CD4-positive, alpha-beta T cell treated with Interleukin-15 for 4 hours (primary cell): ENCODE data around the gene DDX25.

ENCODE experiments used
- DNase-seq: peaks from one replicate; pipeline ENCODE4 v3.0.0-alpha.2; 2020; ENCODE audit warnings: low spot score

The DDX25 gene

DNA sequence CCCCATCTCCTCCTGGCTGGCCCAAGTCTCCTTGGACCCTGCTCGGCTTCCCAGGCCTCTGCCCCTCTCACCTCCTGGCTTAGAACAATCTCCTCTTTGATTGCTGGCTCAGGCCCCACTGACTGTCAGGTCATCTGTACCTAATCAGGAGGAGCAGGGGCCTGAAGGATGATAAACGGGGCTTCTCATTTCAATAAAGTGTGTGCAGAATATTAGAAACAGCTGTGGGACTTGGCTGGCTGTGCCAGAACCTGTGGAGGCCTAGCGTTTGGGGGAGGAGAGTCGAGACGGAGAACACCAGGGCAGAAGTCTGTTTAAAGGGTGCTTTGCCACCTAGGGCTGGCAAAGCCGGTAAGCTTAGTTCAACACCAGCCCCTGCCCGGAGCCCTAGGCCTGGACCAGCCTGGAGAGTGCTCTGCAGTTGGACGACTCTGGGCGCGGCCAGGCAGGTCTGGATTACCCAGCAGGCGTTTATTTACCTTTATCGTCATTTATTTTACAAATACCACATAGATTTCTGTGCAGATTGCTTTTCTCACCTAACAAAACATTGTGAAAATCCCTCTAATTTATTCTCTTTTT lies 31.4 kb downstream of the DDX25 start:
- DNase-seq, result no peak

DNA sequence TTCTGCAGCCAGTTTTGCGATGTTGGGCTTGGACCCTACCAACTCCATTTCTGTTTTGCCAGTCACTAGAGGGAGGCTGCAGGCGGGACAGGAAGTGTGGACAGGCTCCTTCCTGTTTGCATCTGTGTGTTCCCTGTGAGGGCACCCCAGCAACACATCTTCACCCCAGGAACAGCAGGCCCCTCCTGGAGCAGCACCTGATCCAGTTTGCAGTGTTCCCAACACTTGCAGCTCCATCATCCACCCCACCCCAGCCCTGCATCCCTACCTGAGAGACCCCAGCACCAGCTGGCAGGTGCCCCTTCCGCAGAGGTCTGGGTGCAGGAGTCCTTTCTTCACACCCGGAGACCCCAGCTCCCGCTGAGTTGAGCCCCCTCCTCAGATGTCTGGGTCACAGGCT lies 34.1 kb downstream of the DDX25 start:
- no peak for DNase-seq

DNA sequence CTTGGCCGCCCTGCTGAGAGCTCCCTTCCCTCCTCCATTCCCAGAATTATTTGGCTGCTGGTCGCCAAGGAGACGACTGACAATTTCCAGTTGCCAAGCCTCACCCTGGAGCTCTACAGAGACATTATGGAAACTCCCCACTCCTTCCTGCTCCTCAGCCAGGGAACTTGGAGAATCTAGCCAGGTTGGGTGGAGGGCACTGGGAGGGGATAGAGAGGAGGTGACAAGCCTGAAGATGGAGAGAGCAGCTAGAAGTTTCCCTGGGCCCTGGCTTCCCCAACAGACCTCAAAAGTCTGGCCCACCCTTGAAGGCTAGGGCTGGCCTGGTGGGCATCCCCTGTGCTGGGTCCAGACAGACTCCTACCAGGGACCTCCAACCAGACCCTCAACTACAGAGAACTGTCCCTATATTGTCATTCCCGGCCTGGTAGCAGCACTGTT lies 34.8 kb downstream of the DDX25 start:
- no peak for DNase-seq

DNA sequence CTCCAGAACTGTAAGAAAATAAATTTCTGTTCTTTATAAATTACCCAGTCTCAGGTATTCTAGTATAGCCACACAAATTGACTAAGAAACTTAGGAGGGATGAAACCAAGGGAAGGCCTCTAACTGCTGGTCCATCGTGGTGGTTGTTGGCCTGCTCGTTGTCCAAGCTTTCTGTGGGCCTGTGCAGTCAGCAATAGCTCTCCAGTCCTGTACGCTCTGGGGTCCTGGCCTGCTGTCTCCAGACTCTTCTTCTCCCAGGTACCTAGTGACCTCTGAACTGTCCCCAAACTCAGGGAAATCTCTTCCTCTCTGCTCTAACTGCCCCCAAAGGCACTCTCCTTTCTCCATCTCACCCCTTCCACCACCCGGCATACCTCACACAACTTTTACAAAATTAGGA lies 35.8 kb downstream of the DDX25 start:
- DNase-seq, result no peak

DNA sequence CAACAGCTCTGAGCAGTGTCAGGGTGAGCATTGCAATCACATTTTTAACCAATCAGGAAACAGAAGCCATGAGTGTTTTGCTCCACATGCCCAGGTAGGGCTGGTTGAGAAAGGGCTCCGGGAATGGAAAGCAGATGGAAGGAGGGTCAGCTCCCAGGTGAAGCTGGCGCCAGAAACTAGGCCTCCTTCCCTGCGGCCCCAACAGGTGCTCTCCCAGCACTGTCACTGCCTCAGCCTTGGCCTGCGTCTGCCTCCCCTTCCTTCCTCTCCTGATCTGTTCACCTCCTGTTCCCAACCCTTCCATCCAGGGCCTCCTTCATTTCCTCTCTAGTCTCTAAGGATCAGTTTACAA lies 36.9 kb downstream of the DDX25 start:
- no peak for DNase-seq

DNA sequence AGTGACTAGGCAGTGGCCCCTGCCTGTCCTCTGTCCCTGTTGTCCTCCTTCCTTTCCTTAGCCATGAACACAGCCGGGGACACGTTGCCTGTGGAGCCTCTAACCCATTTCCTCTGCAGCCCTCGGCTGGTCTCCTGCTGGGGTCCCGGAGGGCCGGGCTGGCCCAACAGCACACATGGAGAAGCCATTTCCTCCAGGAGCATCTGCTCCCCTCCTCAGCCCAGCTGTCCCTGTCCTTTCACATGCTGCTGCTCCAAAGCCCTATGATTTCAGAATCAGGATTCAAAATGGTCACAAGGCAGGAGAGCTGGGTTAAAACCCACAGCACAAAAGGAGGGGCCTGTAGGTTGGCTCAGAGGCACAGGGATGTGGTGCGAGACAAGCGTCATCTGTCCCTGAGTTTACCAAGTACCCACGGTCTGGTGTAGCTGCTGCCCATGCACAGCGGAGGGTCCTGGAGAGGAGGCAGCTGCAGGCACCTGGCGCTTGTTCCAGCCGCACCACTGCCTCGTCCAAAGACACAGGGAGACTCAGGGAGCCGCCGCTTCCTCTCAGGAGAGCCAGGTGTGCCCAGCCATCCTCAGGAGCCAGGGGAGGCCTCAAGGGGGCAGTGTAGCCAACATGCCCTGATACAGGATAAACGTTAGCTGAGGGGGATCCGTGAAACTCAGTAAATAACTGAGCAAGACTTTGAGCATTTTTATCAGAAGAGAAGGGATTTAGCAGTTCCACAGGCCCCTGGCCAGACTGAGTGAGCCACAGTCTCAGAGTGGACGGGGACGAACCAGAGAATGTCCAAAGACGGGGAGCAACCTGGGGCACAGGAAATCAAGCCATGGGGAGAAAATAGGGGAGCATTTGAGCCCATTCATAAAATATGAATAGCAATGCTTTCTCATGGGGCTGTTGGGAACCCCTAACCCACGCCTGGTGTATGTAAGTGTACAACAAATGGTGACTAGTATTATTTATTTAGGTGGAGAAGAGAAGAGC lies 37.6 kb downstream of the DDX25 start:
- peak; percentile 7 for DNase-seq

DNA sequence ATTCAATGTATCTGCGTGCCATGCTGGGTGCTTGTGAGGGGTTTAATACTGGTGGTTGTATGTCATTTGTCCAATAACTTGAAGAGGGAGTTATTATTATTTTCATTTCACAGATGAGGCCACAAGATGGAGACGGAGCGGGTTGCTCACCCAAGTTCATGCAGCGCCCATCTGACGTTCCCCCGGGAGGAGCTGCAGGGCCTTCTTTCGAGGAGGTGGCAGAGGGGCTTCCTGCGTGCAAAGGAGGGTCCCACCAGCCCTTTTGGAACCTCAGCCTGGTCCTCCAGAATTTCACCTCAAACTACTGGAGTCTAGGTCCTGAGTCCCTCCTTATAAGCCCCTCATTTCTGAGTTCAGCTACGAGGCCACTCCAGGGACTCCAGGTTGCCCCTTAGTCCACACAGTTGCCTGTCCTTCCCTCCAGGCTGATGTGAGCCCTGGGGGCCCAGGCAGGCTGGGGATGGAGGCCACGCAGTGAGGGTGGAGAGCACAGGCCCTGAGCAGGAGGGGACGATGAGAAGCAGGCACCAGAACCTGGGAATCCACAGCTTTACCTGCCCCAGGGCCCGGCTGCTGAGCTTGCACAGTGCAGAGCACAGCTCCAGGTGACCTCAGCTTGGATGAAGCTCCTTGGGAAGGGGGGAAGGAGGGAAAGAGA lies 38.6 kb downstream of the DDX25 start:
- DNase-seq, result no peak

DNA sequence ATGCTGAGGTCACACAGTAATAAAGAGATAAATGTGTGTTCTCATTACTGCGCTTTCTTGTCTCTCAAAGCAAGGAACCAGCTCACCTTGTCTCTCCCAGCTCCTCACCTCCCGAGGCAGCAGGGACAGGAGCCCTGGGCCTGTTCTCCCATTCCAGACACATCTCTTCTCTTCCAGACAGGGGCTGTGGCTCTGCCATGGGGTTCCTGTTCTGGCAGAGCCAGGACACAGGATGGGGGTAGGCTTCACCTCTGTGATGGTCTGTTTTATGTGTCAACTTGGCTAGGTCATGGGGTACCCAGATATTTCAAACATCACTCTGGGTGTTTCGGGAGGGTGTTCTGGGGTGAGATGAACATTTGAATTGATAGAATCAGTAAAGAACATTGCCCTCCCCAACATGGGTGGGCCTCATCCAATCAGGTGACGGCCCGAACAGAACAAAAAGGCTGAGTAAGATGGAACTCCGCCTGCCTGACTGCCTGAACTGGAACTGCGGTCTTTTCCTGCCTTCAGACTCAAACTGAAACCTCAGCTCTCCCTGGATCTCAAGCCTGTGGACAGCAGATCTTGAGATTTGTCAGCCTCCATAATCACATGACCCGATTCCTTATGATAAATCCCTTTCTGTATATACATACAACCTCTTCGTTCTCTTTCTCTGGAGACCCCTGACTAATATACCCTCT lies 39.5 kb downstream of the DDX25 start:
- DNase-seq, result no peak

DNA sequence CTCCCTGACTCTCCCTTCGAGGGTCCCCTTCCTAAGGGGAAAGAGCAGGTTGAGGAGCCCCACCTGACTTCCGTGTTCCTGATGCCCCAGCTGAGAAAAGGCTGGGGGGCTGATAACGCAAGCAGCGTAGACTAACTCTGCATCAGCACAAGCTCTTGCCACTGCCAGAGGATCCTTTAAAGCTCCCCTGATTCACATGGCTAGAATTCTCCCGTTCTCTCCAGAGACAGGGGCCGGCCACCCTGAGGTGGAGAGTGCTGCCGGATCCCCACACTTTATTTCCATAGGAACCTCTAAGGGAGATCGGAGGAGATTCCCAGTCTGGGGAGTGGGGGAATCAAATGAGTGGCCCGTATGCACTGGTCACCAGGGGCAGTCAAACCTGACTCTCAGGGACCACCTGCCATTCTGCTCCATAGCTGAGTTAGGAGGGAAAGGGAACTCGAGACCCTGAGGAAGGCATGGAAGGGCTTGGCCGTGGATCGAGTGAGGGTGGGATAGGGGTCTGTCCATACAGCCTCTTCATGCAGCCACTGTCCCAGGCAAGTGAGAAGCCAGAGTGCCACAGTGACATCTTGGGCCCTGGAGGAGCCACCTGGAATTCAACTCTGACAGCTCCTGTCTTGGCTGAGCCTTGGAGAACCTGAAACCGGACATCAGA lies 40.2 kb downstream of the DDX25 start:
- no peak for DNase-seq

DNA sequence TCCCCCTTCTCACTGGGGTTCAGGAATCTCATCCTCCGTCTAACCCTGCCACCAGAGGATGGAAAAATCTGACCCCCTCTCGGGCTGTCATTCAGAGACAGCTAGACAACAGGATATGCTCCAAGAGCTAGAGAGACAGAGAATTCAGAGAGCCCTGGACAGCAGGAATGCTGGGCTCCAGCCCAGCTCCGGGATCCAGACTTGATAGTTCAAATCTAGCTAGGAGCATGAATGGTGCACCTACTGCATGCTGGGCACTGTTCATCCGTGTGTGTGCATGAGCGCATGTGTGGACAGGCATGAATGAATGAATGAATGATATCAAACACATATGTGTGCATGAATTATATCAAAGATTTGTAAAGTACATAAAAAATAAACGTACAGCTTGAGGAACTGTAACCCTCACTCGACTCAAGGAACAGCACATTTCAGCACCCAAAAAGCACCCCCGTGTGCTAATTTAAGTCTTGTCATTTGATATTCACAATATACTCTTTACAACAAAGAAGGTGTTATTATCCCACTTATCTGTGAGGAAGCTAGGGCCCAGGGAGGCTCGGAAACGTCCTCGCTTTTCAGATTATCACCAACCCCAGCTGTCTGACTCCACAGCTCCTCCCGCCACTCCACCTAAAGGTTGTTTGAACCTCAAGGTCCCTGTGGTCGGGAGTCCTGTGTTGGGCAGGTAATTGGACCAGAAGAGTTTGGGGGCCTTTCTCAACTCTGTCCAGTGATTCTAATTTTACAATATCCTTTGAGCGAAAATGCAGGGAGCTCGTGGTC lies 40.9 kb downstream of the DDX25 start:
- DNase-seq, result no peak

DNA sequence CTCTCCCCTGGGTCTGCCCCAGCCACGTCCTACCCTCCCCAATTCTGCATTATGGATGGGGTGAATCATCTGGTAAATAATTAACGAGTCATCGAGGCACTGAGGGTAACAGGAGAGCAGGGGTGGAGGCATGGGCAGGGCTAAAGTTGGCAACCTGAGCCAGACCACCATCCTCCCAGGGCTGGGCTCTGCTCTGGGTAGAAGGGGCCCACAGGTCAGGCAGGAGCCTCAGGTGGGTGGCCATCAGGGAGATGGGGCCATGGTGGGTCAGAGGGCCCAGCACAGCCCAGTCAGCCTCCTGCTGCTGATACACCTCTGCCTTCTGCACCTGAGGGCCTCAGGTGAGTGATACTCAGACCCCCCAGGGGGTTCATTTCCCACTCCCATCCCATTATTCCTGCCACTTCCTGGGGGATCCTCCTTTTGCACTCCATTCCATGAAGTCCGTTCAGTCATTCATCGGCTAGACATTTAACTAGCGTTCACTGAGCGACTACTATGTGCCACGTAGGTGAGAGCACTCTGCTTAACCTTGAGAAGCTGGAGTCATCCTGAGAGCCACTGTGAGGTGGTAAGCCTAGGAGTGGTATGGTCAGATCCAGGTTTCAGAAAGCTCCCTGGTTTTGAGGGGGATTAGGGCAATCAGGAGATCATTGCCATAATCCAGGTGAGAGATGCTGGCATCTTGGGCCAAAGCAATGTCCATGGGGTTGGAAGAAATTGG lies 41.7 kb downstream of the DDX25 start, which contains the start of gene VSIG10L2:
Gene VSIG10L2 (plus strand): TSS at position 248 of the 724 bp plus-strand sequence. CDS start 12 bp downstream, at position 260.
- no peak for DNase-seq

DNA sequence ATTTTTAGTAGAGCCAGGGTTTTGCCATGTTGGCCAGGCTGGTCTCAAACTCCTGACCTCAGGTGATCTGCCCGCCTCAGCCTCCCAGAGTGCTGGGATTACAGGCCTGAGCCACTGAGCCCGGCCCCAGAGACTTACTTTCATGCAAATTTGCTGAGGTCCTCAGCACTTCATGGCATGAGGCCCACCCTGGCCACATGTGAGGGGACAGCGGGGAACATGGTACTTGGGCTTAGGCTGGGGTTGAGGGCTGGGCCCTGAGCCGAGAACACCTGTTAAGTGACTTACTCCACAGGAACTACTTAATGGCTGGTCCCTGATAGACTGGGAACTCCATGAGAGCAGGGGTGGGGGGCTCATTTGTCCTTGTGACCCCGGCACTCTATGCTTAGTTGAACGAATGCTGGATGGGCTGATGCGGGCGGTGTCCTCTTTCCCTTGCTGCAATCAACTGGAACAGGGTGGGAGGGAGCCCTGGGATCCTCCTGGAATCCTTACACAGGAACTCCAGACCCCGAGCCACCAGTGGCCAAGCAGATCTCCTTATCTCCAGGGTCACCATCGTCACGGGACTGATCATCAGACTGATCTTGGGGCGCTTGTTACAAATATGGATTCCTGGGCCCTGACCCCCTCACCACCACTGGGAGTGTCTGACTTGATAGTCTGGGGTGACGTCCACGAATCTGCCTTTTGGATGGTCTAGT lies 42.6 kb downstream of the DDX25 start:
- DNase-seq, result no peak

DNA sequence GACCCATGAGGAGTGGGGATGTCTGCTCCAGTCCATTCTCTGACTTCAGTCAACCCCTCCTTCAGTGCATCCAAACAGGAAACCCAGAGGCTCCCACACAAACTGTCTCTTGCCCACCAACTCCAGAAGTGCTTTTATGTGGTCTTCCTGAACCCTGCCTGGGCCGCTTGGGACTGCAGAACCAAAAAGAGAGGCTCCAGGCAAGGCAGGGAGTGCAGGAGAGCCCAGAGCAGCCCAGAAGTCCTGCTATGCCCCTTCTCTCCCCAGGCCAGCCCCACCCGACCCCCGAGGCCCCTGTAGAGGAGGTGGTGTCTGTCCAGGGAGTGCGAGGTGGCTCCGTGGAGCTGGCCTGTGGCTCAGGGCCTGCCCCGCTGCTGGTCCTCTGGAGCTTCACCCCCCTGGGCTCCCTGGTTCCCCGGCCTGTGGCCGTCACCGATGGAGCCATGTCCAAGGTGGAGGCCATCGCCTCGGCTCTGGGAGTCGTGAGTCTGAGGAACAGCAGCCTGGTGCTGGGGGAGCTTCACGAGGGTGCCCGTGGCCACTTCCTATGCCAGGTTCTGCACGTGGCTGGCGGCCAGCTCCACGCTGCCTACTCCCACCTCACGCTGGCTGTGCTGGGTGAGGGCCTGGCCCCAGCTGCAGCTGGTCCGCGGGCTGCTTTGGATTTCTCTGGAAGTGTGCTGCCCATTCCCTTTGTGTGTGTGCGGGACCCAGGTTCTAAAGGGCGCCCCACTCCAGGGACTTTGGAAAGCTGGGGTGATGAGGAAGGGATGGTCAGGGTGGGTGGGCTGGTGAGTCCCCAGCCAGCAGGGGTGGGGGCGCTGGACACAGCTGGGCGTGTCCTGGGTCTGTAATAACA lies 43.3 kb downstream of the DDX25 start:
- no peak for DNase-seq

DNA sequence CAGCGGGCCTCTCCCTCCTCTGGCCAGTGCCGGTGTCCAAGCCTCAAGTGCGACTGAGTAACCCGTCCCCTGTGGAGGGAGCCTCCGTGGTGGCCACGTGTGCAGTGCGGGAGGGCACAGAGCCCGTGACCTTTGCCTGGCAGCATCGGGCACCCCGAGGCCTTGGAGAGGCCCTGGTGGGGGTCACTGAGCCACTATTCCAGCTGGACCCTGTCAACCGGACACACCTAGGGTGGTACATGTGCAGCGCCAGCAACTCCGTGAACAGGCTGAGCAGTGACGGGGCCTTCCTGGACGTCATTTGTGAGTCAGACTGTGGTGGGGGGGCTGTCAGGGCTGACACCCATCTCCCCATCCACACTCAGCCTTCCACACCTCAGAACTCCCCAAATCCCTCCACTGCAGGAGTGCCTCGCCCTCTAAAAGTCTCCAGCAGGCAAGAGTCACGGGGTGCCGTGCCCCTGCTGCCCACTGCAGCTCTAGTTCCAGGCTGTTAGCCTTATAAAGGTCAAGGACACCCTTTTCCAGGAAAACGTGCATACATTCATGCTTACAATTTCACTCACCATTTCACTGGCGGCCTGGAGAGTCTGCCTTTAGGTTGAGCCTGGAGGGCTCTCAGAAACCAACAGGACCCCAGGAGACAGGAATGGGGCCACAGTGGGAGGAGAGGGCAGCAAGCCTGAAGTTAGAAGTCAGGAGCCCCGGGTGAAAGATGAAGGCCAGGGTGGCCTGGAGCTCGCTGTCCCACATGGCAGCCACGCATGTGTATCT lies 44.2 kb downstream of the DDX25 start:
- no peak for DNase-seq

DNA sequence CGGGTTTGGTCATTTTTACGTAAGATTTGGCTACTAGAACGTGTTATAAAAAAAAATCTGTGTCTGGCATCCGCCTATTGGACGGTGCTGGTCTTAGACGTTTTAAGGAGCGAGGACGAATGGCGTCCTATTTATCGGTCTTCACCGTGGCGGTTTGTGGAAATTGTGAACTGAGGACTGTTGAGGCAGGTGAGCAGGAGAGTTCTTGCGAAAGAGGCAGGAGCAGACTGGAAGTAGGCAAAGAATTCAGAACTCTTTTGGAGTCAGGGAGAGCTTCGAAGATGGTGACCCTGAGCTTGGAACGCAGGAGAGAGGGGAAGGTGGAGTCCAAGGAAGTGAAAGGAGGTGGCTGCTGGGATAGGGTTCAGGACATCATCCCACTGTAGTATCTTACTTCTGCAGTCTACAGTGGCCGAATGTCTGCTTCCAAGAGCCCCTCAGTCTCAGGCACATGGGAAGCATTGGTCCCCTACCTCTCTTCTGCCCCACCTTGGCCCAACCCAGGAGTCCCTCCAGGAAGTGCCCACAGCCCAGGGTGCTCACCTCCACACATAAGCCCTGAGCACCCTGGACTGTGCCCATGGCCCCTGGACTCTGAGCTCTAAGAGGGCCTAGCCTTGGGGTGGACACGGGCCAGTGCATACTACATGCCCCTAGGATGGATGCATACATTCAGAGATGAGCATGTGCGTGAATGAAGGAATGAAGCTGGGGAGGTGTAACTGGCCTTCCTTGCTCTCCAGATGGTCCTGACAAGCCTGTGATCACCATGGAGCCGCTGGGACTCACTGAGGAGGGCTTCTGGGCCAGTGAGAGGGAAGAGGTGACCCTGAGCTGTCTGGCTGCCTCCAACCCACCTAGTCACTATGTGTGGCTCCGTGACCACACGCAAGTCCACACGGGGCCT lies 45.2 kb downstream of the DDX25 start:
- DNase-seq, result no peak

DNA sequence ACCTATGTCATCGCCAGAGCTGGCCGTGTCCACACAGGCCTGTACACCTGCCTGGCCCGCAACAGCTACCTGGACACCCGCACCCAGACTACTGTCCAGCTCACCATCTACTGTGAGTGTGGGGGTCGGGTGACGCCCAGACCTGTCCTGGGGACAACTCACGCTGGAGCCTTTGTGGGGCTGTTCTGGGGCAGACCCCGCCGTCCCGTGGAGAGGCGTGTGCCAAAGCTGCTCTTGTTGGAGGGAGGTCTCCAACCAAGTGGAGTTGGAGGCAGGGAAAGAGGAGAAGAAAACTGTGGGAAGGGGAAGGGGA lies 45.8 kb downstream of the DDX25 start:
- DNase-seq, result no peak
